GDM1 (cell line): ENCODE measurements around the gene EMP3.

Experiments
- DNase-seq: peaks from one replicate; lab custom pipeline; 2025; lab: John Stamatoyannopoulos, UW

Gene EMP3

GRCh38 chr19:48379058-48379457 lies 53.7 kb downstream of the EMP3 start:
- DNase-seq = no peak
